ENCODE measurements around the gene TTLL11.

TTLL11 gene

GRCh38 chr9:121975801-121976277, 117.3 kb downstream of the TTLL11 start:
- TF ChIP-seq FOXM1 (IDR thresholded peaks at IDR 0.05; ENCODE audit: borderline replicate concordance, low read depth) (no peak), YY1 (IDR thresholded peaks at IDR 0.05; ENCODE audit: low read depth) (no peak), TAF1 (IDR thresholded peaks at IDR 0.05; ENCODE audit: low read depth) (no peak), MAX (IDR thresholded peaks at IDR 0.05) (no peak), TCF12 (IDR thresholded peaks at IDR 0.05; ENCODE audit: low read depth) (no peak), RAD21 (IDR thresholded peaks at IDR 0.05; ENCODE audit: low read depth) (no peak)

- no peak for TF ChIP-seq MAX (IDR thresholded peaks at IDR 0.05)
- no peak for TF ChIP-seq CREB1 (IDR thresholded peaks at IDR 0.05; ENCODE audit: low read depth)
- no peak for TF ChIP-seq REST (IDR thresholded peaks at IDR 0.05; ENCODE audit: low read depth)
- no peak for TF ChIP-seq YY1 (IDR thresholded peaks at IDR 0.05; ENCODE audit: low read depth)
- no peak for TF ChIP-seq RAD21 (IDR thresholded peaks at IDR 0.05; ENCODE audit: low read depth)
- TF ChIP-seq ZBTB7A (IDR thresholded peaks at IDR 0.05; ENCODE audit: low read depth): no peak
- no peak for TF ChIP-seq USF1 (IDR thresholded peaks at IDR 0.05)
- TF ChIP-seq CEBPB (IDR thresholded peaks at IDR 0.05): no peak
- TF ChIP-seq EGR1 (IDR thresholded peaks at IDR 0.05): no peak
- TF ChIP-seq TAF1 (IDR thresholded peaks at IDR 0.05; ENCODE audit: low read depth): no peak
- no peak for TF ChIP-seq NFIC (IDR thresholded peaks at IDR 0.05)
- TF ChIP-seq EP300 (IDR thresholded peaks at IDR 0.05; ENCODE audit: borderline replicate concordance): no peak
- no peak for TF ChIP-seq FOXM1 (IDR thresholded peaks at IDR 0.05; ENCODE audit: borderline replicate concordance, low read depth)
- TF ChIP-seq TEAD4 (IDR thresholded peaks at IDR 0.05): no peak
- no peak for TF ChIP-seq TCF12 (IDR thresholded peaks at IDR 0.05; ENCODE audit: low read depth)
Measured at GRCh38 chr9:121974421-121974820, 118.7 kb downstream of the TTLL11 start.

- no peak for TF ChIP-seq RAD21 (IDR thresholded peaks at IDR 0.05; ENCODE audit: low read depth)
- no peak; the same call in 1 of the 2 replicates for TF ChIP-seq USF1 (IDR thresholded peaks at IDR 0.05)
- no peak for TF ChIP-seq EGR1 (IDR thresholded peaks at IDR 0.05)
- TF ChIP-seq CREB1 (IDR thresholded peaks at IDR 0.05; ENCODE audit: low read depth): no peak
- TF ChIP-seq EP300 (IDR thresholded peaks at IDR 0.05; ENCODE audit: borderline replicate concordance): peak; percentile 49; the same call in 1 of the 2 replicates
- TF ChIP-seq TAF1 (IDR thresholded peaks at IDR 0.05; ENCODE audit: low read depth): no peak
- TF ChIP-seq REST (IDR thresholded peaks at IDR 0.05; ENCODE audit: low read depth): peak; percentile 45; the same call in 1 of the 2 replicates
- no peak for TF ChIP-seq CEBPB (IDR thresholded peaks at IDR 0.05)
- TF ChIP-seq NFIC (IDR thresholded peaks at IDR 0.05): peak; percentile 73
- TF ChIP-seq FOXM1 (IDR thresholded peaks at IDR 0.05; ENCODE audit: borderline replicate concordance, low read depth): no peak
- TF ChIP-seq ZBTB7A (IDR thresholded peaks at IDR 0.05; ENCODE audit: low read depth): no peak
- no peak for TF ChIP-seq MAX (IDR thresholded peaks at IDR 0.05)
- no peak for TF ChIP-seq YY1 (IDR thresholded peaks at IDR 0.05; ENCODE audit: low read depth)
- TF ChIP-seq TCF12 (IDR thresholded peaks at IDR 0.05; ENCODE audit: low read depth): peak; percentile 74
- TF ChIP-seq TEAD4 (IDR thresholded peaks at IDR 0.05): peak; percentile 71
Measured at GRCh38 chr9:121972501-121972981, 120.6 kb downstream of the TTLL11 start.

- TF ChIP-seq USF1 (IDR thresholded peaks at IDR 0.05) (no peak), RAD21 (IDR thresholded peaks at IDR 0.05; ENCODE audit: low read depth) (no peak), ZBTB7A (IDR thresholded peaks at IDR 0.05; ENCODE audit: low read depth) (no peak), REST (IDR thresholded peaks at IDR 0.05; ENCODE audit: low read depth) (no peak), TCF12 (IDR thresholded peaks at IDR 0.05; ENCODE audit: low read depth) (no peak)
Measured at GRCh38 chr9:121968056-121968455, 125.1 kb downstream of the TTLL11 start.

Measured in Ishikawa (cell line).